GM12878 (cell line): Measurements from ENCODE around the gene PARK7.

ENCODE experiments used
- ATF3 ChIP-seq: IDR thresholded peaks from 2 replicates; pipeline ENCODE4 v1.6.1; 2011; ENCODE audit warnings: low read depth, mild to moderate bottlenecking, low read length, moderate library complexity, borderline replicate concordance; ENCODE audit errors: extremely low read depth
- BRCA1 ChIP-seq: IDR thresholded peaks from 2 replicates; pipeline ENCODE4 v1.6.1; 2011; ENCODE audit warnings: low read depth, low read length, improper control_type of control experiment
- CEBPB ChIP-seq, 2 experiments: fragments of 150-350 bp in 1 of 2; IDR thresholded peaks; 2 replicates each; pipeline ENCODE4 v1.6.1; 2012 to 2014; ENCODE audit warnings: low read depth in 2 of 2, low read length in 2 of 2, borderline replicate concordance in 1 of 2, inconsistent platforms in 1 of 2
- CTCF ChIP-seq, 3 experiments: IDR thresholded peaks in 2 of 3; conservative IDR thresholded peaks in 1 of 3; 2 replicates each; pipeline ENCODE4 v1.5.1; 2011; ENCODE audit warnings: low read depth in 3 of 3, low read length in 3 of 3, mild to moderate bottlenecking in 3 of 3, control low read depth in 2 of 3, moderate library complexity in 2 of 3, inconsistent platforms in 1 of 3, mixed read lengths in 1 of 3; ENCODE audit not compliant: control insufficient read depth in 2 of 3, insufficient read depth in 1 of 3; ENCODE audit errors: extremely low read depth in 1 of 3
- EP300 ChIP-seq, 2 experiments: fragments of 150-350 bp in 1 of 2; IDR thresholded peaks; 2 replicates each; pipeline ENCODE4 v1.6.1; 2011 to 2012; ENCODE audit warnings: low read depth in 2 of 2, low read length in 2 of 2, borderline replicate concordance in 1 of 2, improper control_type of control experiment in 1 of 2, inconsistent platforms in 1 of 2; ENCODE audit not compliant: control insufficient read depth in 1 of 2
- FOXM1 ChIP-seq: IDR thresholded peaks from 2 replicates; pipeline ENCODE4 v1.6.1; 2012; ENCODE audit warnings: low read depth, mild to moderate bottlenecking, inconsistent platforms, low read length, moderate library complexity
- IRF3 ChIP-seq: fragments of 450-650 bp; IDR thresholded peaks from 2 replicates; pipeline ENCODE4 v1.6.1; 2014; ENCODE audit warnings: mild to moderate bottlenecking
- KDM1A ChIP-seq: fragments of 200-600 bp; sonication (generic); IDR thresholded peaks from 2 replicates; pipeline ENCODE4 v1.6.1; 2016; ENCODE audit warnings: borderline replicate concordance
- MAX ChIP-seq: IDR thresholded peaks from 2 replicates; pipeline ENCODE4 v1.6.1; 2012; ENCODE audit warnings: low read depth, low read length, improper control_type of control experiment
- TAF1 ChIP-seq: IDR thresholded peaks from 2 replicates; pipeline ENCODE4 v1.6.1; 2011; ENCODE audit warnings: mild to moderate bottlenecking, low read depth, low read length, borderline replicate concordance

GRCh38 chr1:8027748-8028570, 66.4 kb downstream of the PARK7 start:
- TF ChIP-seq FOXM1 (no peak), MAX (no peak), KDM1A (no peak), CTCF (IDR thresholded peaks at IDR 0.05 in 2 of 3, conservative IDR thresholded peaks at IDR 0.05 in 1 of 3; ENCODE audit: control insufficient read depth in 2 of 3, extremely low read depth in 1 of 3, insufficient read depth in 1 of 3, low read depth in 3 of 3, low read length in 3 of 3) (no peak), IRF3 (no peak), BRCA1 (no peak), EP300 (IDR thresholded peaks at IDR 0.05; ENCODE audit: borderline replicate concordance in 1 of 2, control insufficient read depth in 1 of 2, low read depth in 2 of 2, low read length in 2 of 2) (no peak), CEBPB (IDR thresholded peaks at IDR 0.05; ENCODE audit: borderline replicate concordance in 1 of 2, low read depth in 2 of 2, low read length in 2 of 2) (no peak), TAF1 (no peak), ATF3 (no peak)
